ENCODE results near the gene CHN2.

CHN2 gene

DNA sequence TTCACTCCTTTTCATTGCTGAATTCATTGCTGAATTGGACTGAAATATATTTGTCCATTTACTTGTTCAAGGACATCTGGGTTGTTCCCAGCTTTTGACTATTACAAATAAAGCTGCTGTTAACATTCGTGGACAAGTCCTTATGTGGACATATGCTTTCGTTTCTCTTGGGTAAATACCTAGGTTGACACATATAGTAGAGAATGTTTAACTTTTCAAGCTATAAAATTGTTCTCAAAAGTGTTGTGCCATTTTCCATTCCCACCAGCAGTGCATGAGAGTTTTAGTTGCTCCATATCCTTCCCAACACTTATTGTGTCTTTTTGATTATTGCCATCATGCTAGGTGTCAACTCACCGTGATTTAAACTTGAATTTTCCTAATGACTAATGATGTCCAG is 30.7 kb upstream of the CHN2 start:
- H3K4me1 ChIP-seq (ENCODE audit: insufficient read depth, low read length) = no peaks in the 10 kb centered on the region
- H3K9ac ChIP-seq (ENCODE audit: low read depth, low read length) = no peak overlapping the region
- H3K36me3 ChIP-seq (ENCODE audit: insufficient read depth, low read length) = no peaks in the 10 kb centered on the region
- peaks cover 3% of the 10 kb centered on the region; the same call in 1 of the 2 replicates for H3K9me3 ChIP-seq (ENCODE audit: control insufficient read depth, insufficient read depth, low read length)

DNA sequence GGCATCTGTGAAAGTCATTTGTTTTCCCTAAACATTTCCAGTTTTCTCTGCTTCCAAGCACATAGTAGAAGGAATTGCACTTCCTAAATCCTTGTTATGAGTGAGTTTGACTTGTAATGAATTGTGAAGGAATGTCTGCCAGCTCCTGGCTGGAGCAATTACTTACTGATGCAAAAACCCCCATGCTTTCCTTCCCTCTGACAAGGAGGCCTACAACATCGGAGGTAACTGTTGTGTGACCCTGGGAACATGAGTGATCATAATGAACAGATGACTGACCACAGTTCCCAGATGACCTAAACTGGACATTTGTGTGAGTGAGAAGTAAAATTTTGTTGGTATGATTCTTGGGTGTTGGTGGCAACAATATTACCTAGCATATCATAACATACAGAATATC is 26.9 kb upstream of the CHN2 start:
- H3K9me3 ChIP-seq (ENCODE audit: control insufficient read depth, insufficient read depth, low read length) = peaks cover 3% of the 10 kb centered on the region; the same call in 1 of the 2 replicates
- H3K36me3 ChIP-seq (ENCODE audit: insufficient read depth, low read length) = no peaks in the 10 kb centered on the region
- no peak overlapping the region for H3K9ac ChIP-seq (ENCODE audit: low read depth, low read length)

DNA sequence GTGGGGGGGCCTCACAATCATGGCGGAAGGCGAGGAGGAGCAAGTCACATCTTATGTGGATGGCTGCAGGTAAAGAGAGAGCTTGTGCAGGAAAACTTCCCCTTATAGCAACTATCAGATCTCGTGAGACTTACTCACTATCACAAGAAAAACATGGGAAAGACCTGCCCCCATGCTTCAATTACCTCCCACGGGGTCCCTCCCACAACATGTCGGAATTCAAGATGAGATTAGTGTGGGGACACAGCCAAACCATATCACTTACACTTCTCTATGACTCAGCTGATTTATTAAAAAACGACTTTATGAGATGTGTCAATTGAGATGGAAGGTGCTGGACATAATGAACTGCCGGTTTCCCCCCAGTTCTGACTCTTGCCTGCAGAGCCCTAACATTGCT is 23.8 kb upstream of the CHN2 start:
- H3K9ac ChIP-seq (ENCODE audit: low read depth, low read length) = no peak overlapping the region
- no peaks in the 10 kb centered on the region for H3K4me1 ChIP-seq (ENCODE audit: insufficient read depth, low read length)
- H3K36me3 ChIP-seq (ENCODE audit: insufficient read depth, low read length) = no peaks in the 10 kb centered on the region
- peaks cover 8% of the 10 kb centered on the region; the same call in 1 of the 2 replicates for H3K9me3 ChIP-seq (ENCODE audit: control insufficient read depth, insufficient read depth, low read length)

More for the DNA sequence above, 26.9 kb upstream of the CHN2 start:
- no peaks in the 10 kb centered on the region for H3K4me1 ChIP-seq (ENCODE audit: insufficient read depth, low read length)

DNA sequence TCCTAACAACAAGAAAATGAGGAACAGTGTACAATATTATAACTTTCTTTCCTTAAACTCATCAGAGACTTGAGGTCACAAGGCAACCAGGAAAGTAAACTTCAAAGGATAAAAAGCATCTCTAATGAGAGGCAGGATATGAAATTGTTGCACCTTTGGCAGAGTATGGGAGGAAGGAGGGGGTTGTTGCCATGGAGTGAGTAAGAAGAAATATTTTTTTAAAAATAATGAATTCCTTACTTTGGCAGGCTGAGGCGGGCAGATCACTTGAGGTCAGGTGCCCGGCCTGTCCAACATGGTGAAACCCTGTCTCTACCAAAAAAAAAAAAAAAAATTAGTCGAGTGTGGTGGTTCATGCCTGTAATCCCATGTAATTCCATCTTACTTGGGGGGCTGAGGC is 21.1 kb upstream of the CHN2 start:
- Histone ChIP-seq H3K9me3 (ENCODE audit: control insufficient read depth, insufficient read depth, low read length) (peaks cover 5% of the 10 kb centered on the region; the same call in 1 of the 2 replicates), H3K36me3 (ENCODE audit: insufficient read depth, low read length) (no peaks in the 10 kb centered on the region), H3K4me1 (ENCODE audit: insufficient read depth, low read length) (no peaks in the 10 kb centered on the region), H3K9ac (ENCODE audit: low read depth, low read length) (no peak overlapping the region)

DNA sequence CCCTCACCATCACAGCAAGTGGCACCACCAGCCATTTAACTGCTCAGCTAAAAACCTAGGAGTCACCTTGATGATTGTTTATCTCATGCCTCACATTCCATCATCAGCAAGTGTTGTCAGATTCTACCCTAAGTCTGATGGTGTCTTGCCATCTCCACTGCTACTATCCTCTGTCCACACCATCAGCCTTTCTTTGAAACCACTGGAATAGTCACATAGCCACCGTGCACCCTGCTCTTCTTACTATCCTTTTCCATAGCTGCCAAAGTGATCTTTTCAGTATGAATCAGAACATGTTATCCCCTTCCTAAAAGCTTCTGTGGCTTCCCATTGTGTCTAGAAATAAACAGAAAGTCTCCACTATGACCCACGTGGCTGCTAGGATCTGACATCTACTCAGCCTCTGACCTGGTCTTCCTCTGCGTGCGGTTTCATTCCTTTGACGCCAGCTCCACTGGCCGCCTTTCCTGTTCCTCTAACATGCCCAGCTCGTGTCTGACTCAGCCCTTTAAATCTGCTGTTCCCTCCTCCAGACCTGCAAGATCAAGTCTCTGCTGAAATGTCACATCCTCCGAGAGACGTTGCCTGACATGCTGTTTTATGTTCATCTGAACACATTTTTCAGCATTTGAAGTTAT is 16.5 kb upstream of the CHN2 start:
- H3K9me3 ChIP-seq (ENCODE audit: control insufficient read depth, insufficient read depth, low read length) = peaks cover 5% of the 10 kb centered on the region; the same call in 1 of the 2 replicates
- H3K36me3 ChIP-seq (ENCODE audit: insufficient read depth, low read length) = no peaks in the 10 kb centered on the region
- no peak overlapping the region for H3K9ac ChIP-seq (ENCODE audit: low read depth, low read length)
- no peaks in the 10 kb centered on the region for H3K4me1 ChIP-seq (ENCODE audit: insufficient read depth, low read length)

- no peaks in the 10 kb centered on the region for H3K36me3 ChIP-seq (ENCODE audit: insufficient read depth, low read length)
- no peak overlapping the region for H3K9ac ChIP-seq (ENCODE audit: low read depth, low read length)
- peaks cover 5% of the 10 kb centered on the region; the same call in 1 of the 2 replicates for H3K9me3 ChIP-seq (ENCODE audit: control insufficient read depth, insufficient read depth, low read length)
- H3K4me1 ChIP-seq (ENCODE audit: insufficient read depth, low read length) = no peaks in the 10 kb centered on the region
These were observed 15.5 kb upstream of the CHN2 start for GRCh38 chr7:29179115-29179514.

- no peak overlapping the region for H3K9ac ChIP-seq (ENCODE audit: low read depth, low read length)
- no peaks in the 10 kb centered on the region for H3K36me3 ChIP-seq (ENCODE audit: insufficient read depth, low read length)
- no peaks in the 10 kb centered on the region for H3K4me1 ChIP-seq (ENCODE audit: insufficient read depth, low read length)
- no peaks in the 10 kb centered on the region for H3K9me3 ChIP-seq (ENCODE audit: control insufficient read depth, insufficient read depth, low read length)
These were observed 10.0 kb upstream of the CHN2 start for GRCh38 chr7:29184599-29184998.

DNA sequence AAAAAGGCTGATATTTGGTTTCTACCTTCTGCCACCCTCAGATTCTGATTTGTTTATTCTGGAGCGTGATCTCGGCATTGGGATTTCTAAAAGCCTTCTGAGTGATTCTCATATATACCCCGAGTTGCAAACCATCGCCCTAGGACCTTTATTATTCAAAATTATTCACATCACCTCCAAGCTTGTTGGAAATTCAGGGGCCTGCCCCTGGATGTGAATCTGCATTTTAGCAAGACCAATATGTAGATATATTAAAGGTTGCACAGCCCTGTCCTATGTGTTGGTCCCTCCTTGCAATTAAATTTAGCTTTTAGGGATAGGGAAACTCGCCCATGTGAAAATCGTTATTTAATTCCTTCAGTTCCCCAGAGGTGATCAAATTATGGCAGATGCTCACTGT is 9.0 kb upstream of the CHN2 start:
- H3K9ac ChIP-seq (ENCODE audit: low read depth, low read length) = no peak overlapping the region
- no peaks in the 10 kb centered on the region for H3K36me3 ChIP-seq (ENCODE audit: insufficient read depth, low read length)
- H3K9me3 ChIP-seq (ENCODE audit: control insufficient read depth, insufficient read depth, low read length) = no peaks in the 10 kb centered on the region
- peaks cover 5% of the 10 kb centered on the region for H3K4me1 ChIP-seq (ENCODE audit: insufficient read depth, low read length)

- Histone ChIP-seq H3K9ac (ENCODE audit: low read depth, low read length) (no peak overlapping the region), H3K4me1 (ENCODE audit: insufficient read depth, low read length) (peaks cover 5% of the 10 kb centered on the region), H3K36me3 (ENCODE audit: insufficient read depth, low read length) (no peaks in the 10 kb centered on the region), H3K9me3 (ENCODE audit: control insufficient read depth, insufficient read depth, low read length) (no peaks in the 10 kb centered on the region)
These were observed 4.8 kb upstream of the CHN2 start for GRCh38 chr7:29189743-29190201.

- H3K36me3 ChIP-seq (ENCODE audit: insufficient read depth, low read length) = no peaks in the 10 kb centered on the region
- no peak overlapping the region for H3K9ac ChIP-seq (ENCODE audit: low read depth, low read length)
- peaks cover 5% of the 10 kb centered on the region for H3K4me1 ChIP-seq (ENCODE audit: insufficient read depth, low read length)
- no peaks in the 10 kb centered on the region for H3K9me3 ChIP-seq (ENCODE audit: control insufficient read depth, insufficient read depth, low read length)
These were observed 4.1 kb upstream of the CHN2 start for GRCh38 chr7:29190349-29191045.

DNA sequence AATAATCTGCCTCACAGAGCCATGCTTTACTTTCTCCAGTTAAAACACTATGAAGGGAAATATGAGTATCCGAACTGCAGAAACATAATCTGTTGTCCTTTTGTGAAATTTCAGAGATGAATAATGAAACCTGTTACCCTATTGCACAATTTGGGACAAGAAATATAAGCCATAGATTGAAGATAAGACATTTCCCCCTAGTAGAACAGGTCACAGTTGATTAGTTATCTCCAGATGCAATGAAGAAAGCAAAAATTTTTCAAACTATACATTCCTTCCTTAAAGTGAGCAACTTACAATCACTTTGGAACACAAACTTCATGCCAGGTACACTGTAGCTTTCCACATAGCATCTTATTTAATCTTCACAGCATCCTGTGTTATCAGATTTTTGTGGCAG is 2.3 kb upstream of the CHN2 start:
- Histone ChIP-seq H3K9ac (ENCODE audit: low read depth, low read length) (no peak overlapping the region), H3K9me3 (ENCODE audit: control insufficient read depth, insufficient read depth, low read length) (no peaks in the 10 kb centered on the region), H3K36me3 (ENCODE audit: insufficient read depth, low read length) (no peaks in the 10 kb centered on the region), H3K4me1 (ENCODE audit: insufficient read depth, low read length) (peaks cover 14% of the 10 kb centered on the region)

DNA sequence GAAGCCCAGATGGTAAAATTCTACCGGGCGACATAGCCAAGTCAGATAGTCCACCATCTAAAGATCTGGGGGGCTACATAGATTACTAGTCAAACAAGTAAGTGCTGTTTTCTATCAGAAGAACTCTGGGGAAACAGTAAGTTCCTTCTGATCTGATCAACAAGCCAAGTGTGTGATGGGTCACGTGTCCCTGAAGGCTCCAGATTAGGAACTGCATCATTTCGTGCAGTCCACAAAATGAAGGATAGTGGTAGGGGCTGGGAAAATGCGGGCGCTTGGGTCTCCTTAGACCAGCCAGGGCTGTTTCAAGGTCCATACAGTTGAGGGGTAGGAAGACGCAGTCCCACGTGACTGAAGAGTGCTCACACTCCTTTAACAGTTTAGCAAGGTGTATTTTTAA is 1.8 kb upstream of the CHN2 start:
- no peak overlapping the region for H3K9ac ChIP-seq (ENCODE audit: low read depth, low read length)
- no peaks in the 10 kb centered on the region for H3K36me3 ChIP-seq (ENCODE audit: insufficient read depth, low read length)
- no peaks in the 10 kb centered on the region for H3K9me3 ChIP-seq (ENCODE audit: control insufficient read depth, insufficient read depth, low read length)
- H3K4me1 ChIP-seq (ENCODE audit: insufficient read depth, low read length) = peaks cover 14% of the 10 kb centered on the region

- no peaks in the 10 kb centered on the region for H3K9me3 ChIP-seq (ENCODE audit: control insufficient read depth, insufficient read depth, low read length)
- no peaks in the 10 kb centered on the region for H3K36me3 ChIP-seq (ENCODE audit: insufficient read depth, low read length)
- H3K4me1 ChIP-seq (ENCODE audit: insufficient read depth, low read length) = peaks cover 14% of the 10 kb centered on the region
- peak overlapping the region; percentile 41; the same call in 1 of the 2 replicates for H3K9ac ChIP-seq (ENCODE audit: low read depth, low read length)
These were observed 1.0 kb upstream of the CHN2 start for GRCh38 chr7:29193316-29194205.

DNA sequence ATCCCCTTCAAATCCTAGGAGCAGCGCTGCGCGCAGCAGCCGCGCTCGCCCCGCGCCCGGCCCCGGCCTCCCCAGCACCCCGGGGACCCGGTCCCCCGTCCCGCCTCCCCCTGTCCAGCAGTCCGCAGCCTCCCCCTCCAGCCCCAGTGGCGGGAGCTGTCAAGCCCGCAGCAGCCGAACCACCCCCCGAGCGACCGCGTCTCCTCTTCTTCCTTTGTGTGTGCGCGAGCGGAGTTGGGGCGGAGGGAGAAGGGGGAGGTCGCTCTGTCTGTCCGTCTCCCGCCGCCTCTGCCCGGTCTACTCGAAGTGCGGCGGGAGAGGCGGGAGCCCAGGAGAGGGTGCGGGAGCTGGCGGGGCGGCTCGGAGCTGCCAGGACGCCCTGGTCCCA is 375 bp upstream of the CHN2 start:
- Histone ChIP-seq H3K4me1 (ENCODE audit: insufficient read depth, low read length) (peaks cover 14% of the 10 kb centered on the region), H3K9ac (ENCODE audit: low read depth, low read length) (peak overlapping the region; percentile 48; the same call in 1 of the 2 replicates), H3K9me3 (ENCODE audit: control insufficient read depth, insufficient read depth, low read length) (no peaks in the 10 kb centered on the region), H3K36me3 (ENCODE audit: insufficient read depth, low read length) (no peaks in the 10 kb centered on the region)

Measured in ES-I3 (cell line).